IMR-90 (cell line): ENCODE results near the gene PHF20.

ENCODE experiments used
- BHLHE40 ChIP-seq: fragments of 150-350 bp; IDR thresholded peaks from 2 replicates; pipeline ENCODE4 v1.6.1; 2016; ENCODE audit warnings: mild to moderate bottlenecking, low read depth, low read length
- CEBPB ChIP-seq: IDR thresholded peaks from 2 replicates; pipeline ENCODE4 v1.6.1; 2012; ENCODE audit warnings: low read depth, low read length, improper control_type of control experiment
- FOS ChIP-seq: fragments of 150-350 bp; IDR thresholded peaks from 2 replicates; pipeline ENCODE4 v1.6.1; 2016; ENCODE audit warnings: low read depth, low read length
- MXI1 ChIP-seq: IDR thresholded peaks from 2 replicates; pipeline ENCODE4 v1.6.1; 2012; ENCODE audit warnings: low read depth, mild to moderate bottlenecking, low read length, moderate library complexity, borderline replicate concordance
- POLR2A ChIP-seq: IDR thresholded peaks from 2 replicates; pipeline ENCODE4 v1.6.1; 2012; ENCODE audit warnings: mild to moderate bottlenecking, low read depth, low read length
- RAD21 ChIP-seq: IDR thresholded peaks from 2 replicates; pipeline ENCODE4 v1.6.1; 2012; ENCODE audit warnings: low read length, improper control_type of control experiment
- RFX5 ChIP-seq: IDR thresholded peaks from 2 replicates; pipeline ENCODE4 v1.8.0; 2012; ENCODE audit warnings: low read depth, mild to moderate bottlenecking, low read length, moderate library complexity
- SMC3 ChIP-seq: fragments of 150-350 bp; IDR thresholded peaks from 2 replicates; pipeline ENCODE4 v1.6.1; 2016; ENCODE audit warnings: low read depth, mild to moderate bottlenecking, antibody characterized with exemption, low read length, moderate library complexity
- TF ChIP-seq, protein P1 (sequence below): conservative IDR thresholded peaks from 2 replicates; pipeline ENCODE4 v1.5.1; 2012; ENCODE audit warnings: mild to moderate bottlenecking, low read depth, low read length, improper control_type of control experiment

- TF ChIP-seq, protein P1, sequence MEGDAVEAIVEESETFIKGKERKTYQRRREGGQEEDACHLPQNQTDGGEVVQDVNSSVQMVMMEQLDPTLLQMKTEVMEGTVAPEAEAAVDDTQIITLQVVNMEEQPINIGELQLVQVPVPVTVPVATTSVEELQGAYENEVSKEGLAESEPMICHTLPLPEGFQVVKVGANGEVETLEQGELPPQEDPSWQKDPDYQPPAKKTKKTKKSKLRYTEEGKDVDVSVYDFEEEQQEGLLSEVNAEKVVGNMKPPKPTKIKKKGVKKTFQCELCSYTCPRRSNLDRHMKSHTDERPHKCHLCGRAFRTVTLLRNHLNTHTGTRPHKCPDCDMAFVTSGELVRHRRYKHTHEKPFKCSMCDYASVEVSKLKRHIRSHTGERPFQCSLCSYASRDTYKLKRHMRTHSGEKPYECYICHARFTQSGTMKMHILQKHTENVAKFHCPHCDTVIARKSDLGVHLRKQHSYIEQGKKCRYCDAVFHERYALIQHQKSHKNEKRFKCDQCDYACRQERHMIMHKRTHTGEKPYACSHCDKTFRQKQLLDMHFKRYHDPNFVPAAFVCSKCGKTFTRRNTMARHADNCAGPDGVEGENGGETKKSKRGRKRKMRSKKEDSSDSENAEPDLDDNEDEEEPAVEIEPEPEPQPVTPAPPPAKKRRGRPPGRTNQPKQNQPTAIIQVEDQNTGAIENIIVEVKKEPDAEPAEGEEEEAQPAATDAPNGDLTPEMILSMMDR = no peak
- TF ChIP-seq FOS = no peak
- no peak for TF ChIP-seq POLR2A
- TF ChIP-seq RAD21 = no peak
- TF ChIP-seq SMC3 = no peak
- TF ChIP-seq BHLHE40 = no peak
- no peak for TF ChIP-seq CEBPB
- no peak for TF ChIP-seq MXI1
- TF ChIP-seq RFX5 = no peak
Measured at GRCh38 chr20:35729836-35730582, 41.8 kb upstream of the PHF20 start.
